Ectodermal cell (in vitro differentiated cells): ENCODE measurements around the gene YDJC.
A peak's percentile ranks its signal among the peaks of the same experiment; 100 is the strongest.

Experiments
- H3K27ac ChIP-seq: 2 replicates; pipeline ENCODE4 v1.7.0; 2013; ENCODE audit warnings: mild to moderate bottlenecking, low read depth, low read length; ENCODE audit not compliant: insufficient read depth, poor library complexity, severe bottlenecking
- H3K27me3 ChIP-seq: 2 replicates; pipeline ENCODE4 v1.7.0; 2013; ENCODE audit warnings: mild to moderate bottlenecking, low read length; ENCODE audit not compliant: insufficient read depth, control insufficient read depth, poor library complexity, severe bottlenecking
- H3K36me3 ChIP-seq: one replicate; pipeline ENCODE4 v1.7.0; 2013; ENCODE audit warnings: low read length; ENCODE audit not compliant: control insufficient read depth, insufficient read depth
- H3K4me1 ChIP-seq: one replicate; pipeline ENCODE4 v1.7.0; 2013; ENCODE audit warnings: low read length; ENCODE audit not compliant: control insufficient read depth, insufficient read depth
- H3K4me3 ChIP-seq: 2 replicates; pipeline ENCODE4 v1.7.0; 2013; ENCODE audit warnings: low read depth, low read length, control low read depth; ENCODE audit not compliant: insufficient read depth
- H3K9me3 ChIP-seq: 2 replicates; pipeline ENCODE4 v1.7.0; 2013; ENCODE audit warnings: mild to moderate bottlenecking, low read length, moderate library complexity; ENCODE audit not compliant: control insufficient read depth
- WGBS, 2 experiments: methylation state at CpG; one replicate each; pipeline ENCODE4 v1.1.7; 2013; ENCODE audit warnings: missing lambda C conversion rate in 2 of 2; 5-methylcytosine and 5-hydroxymethylcytosine counted together

YDJC gene

GRCh38 chr22:21632237-21632895, 2.5 kb upstream of the YDJC start, which contains the start of gene CCDC116:
TSS of gene CCDC116 (plus strand) at chr22:21632760. CDS start at chr22:21633182, 422 bp downstream.
- WGBS, 2 experiments = 89 to 90% methylated on average over 27 of the region's 27 CpGs
- no peaks in the 10 kb centered on the region for H3K27me3 ChIP-seq
- H3K27ac ChIP-seq = no peak within 1 kb of the TSS
- H3K4me1 ChIP-seq = peaks cover 3% of the 10 kb centered on the region
- H3K4me3 ChIP-seq = no peak within 1 kb of the TSS
- peaks cover 4% of the 10 kb centered on the region for H3K36me3 ChIP-seq
- no peaks in the 10 kb centered on the region for H3K9me3 ChIP-seq

- no peak overlapping the region for H3K27ac ChIP-seq
- H3K36me3 ChIP-seq = peaks cover 4% of the 10 kb centered on the region
- H3K4me1 ChIP-seq = peaks cover 3% of the 10 kb centered on the region
- no peaks in the 10 kb centered on the region for H3K27me3 ChIP-seq
- no peak overlapping the region for H3K4me3 ChIP-seq
- H3K9me3 ChIP-seq = no peaks in the 10 kb centered on the region
- WGBS, 2 experiments = 89 to 92% methylated on average over 4 of the region's 4 CpGs
Observed at GRCh38 chr22:21631025-21631424, 1.2 kb upstream of the YDJC start.

GRCh38 chr22:21628386-21629254, 1.2 kb downstream of the YDJC start:
- H3K36me3 ChIP-seq = peaks cover 4% of the 10 kb centered on the region
- peaks cover 3% of the 10 kb centered on the region for H3K4me1 ChIP-seq
- H3K9me3 ChIP-seq = no peaks in the 10 kb centered on the region
- no peak overlapping the region for H3K27ac ChIP-seq
- no peaks in the 10 kb centered on the region for H3K27me3 ChIP-seq
- 93% methylated on average over 74 of the region's 74 CpGs for WGBS, 2 experiments
- H3K4me3 ChIP-seq = peak overlapping the region; percentile 99

- Histone ChIP-seq H3K36me3 (peaks cover 4% of the 10 kb centered on the region), H3K27ac (no peak overlapping the region), H3K9me3 (no peaks in the 10 kb centered on the region), H3K4me3 (no peak overlapping the region), H3K27me3 (no peaks in the 10 kb centered on the region), H3K4me1 (peaks cover 3% of the 10 kb centered on the region)
- 91 to 93% methylated on average over 11 of the region's 11 CpGs for WGBS, 2 experiments
Observed at GRCh38 chr22:21626735-21627469, 2.9 kb downstream of the YDJC start.

GRCh38 chr22:21626073-21626734, 3.6 kb downstream of the YDJC start:
- WGBS, 2 experiments = 74 to 76% methylated on average over 4 of the region's 4 CpGs
- no peaks in the 10 kb centered on the region for H3K9me3 ChIP-seq
- H3K4me3 ChIP-seq = no peak overlapping the region
- H3K36me3 ChIP-seq = peaks cover 4% of the 10 kb centered on the region
- no peak overlapping the region for H3K27ac ChIP-seq
- no peaks in the 10 kb centered on the region for H3K27me3 ChIP-seq
- peaks cover 3% of the 10 kb centered on the region for H3K4me1 ChIP-seq

- Histone ChIP-seq H3K4me3 (no peak overlapping the region), H3K4me1 (peaks cover 3% of the 10 kb centered on the region), H3K9me3 (no peaks in the 10 kb centered on the region), H3K36me3 (peaks cover 4% of the 10 kb centered on the region), H3K27ac (no peak overlapping the region), H3K27me3 (no peaks in the 10 kb centered on the region)
- 92 to 94% methylated on average over 12 of the region's 12 CpGs for WGBS, 2 experiments
Observed at GRCh38 chr22:21624880-21625791, 4.7 kb downstream of the YDJC start.

GRCh38 chr22:21624120-21624879, 5.5 kb downstream of the YDJC start:
- H3K36me3 ChIP-seq = peaks cover 4% of the 10 kb centered on the region
- H3K27me3 ChIP-seq = no peaks in the 10 kb centered on the region
- H3K27ac ChIP-seq = peak overlapping the region; percentile 13
- no peaks in the 10 kb centered on the region for H3K9me3 ChIP-seq
- 56 to 59% methylated on average over 8 of the region's 8 CpGs for WGBS, 2 experiments
- H3K4me1 ChIP-seq = peaks cover 3% of the 10 kb centered on the region
- no peak overlapping the region for H3K4me3 ChIP-seq

- no peaks in the 10 kb centered on the region for H3K27me3 ChIP-seq
- WGBS, 2 experiments = 93 to 95% methylated on average over 7 of the region's 7 CpGs
- H3K4me1 ChIP-seq = peaks cover 3% of the 10 kb centered on the region
- H3K4me3 ChIP-seq = no peak overlapping the region
- H3K27ac ChIP-seq = no peak overlapping the region
- no peaks in the 10 kb centered on the region for H3K9me3 ChIP-seq
- peaks cover 4% of the 10 kb centered on the region for H3K36me3 ChIP-seq
Observed at GRCh38 chr22:21623648-21623970, 6.2 kb downstream of the YDJC start.
